Spinal cord (tissue), 10 donors: ENCODE results near the gene BCR. TPM values are rescaled to one million over a fixed set of nuclear protein-coding genes. Genes with fewer than 3 reads are reported as not detected.

Source experiments
- DNase-seq, 6 donors: peaks; one replicate each; pipeline versions ENCODE4 v3.0.0 to v3.0.0-alpha.2; 2013 to 2015; ENCODE audit warnings: low spot score in 6 of 6, low read depth in 4 of 6
- H3K27ac ChIP-seq: one replicate; pipeline ENCODE4 v1.5.1; 2013; ENCODE audit warnings: low read depth, low read length, control low read depth
- H3K27me3 ChIP-seq: one replicate; pipeline ENCODE4 v1.6.1; 2013; ENCODE audit warnings: low read length; ENCODE audit not compliant: control insufficient read depth, insufficient read depth
- H3K36me3 ChIP-seq: one replicate; pipeline ENCODE4 v1.6.1; 2013; ENCODE audit warnings: low read length; ENCODE audit not compliant: control insufficient read depth, insufficient read depth
- H3K4me1 ChIP-seq: one replicate; pipeline ENCODE4 v1.6.1; 2013; ENCODE audit warnings: low read length; ENCODE audit not compliant: control insufficient read depth, insufficient read depth
- H3K4me3 ChIP-seq: one replicate; pipeline ENCODE4 v1.5.1; 2013; ENCODE audit warnings: low read depth, low read length, control low read depth
- H3K9me3 ChIP-seq: one replicate; pipeline ENCODE4 v1.6.1; 2013; ENCODE audit warnings: low read length; ENCODE audit not compliant: control insufficient read depth, insufficient read depth
- WGBS: methylation state at CpG from one replicate; pipeline ENCODE4 v1.1.5; 2013; ENCODE audit warnings: missing lambda C conversion rate; ENCODE audit not compliant: insufficient coverage; 5-methylcytosine and 5-hydroxymethylcytosine counted together
- polyA plus RNA-seq, 2 donors: library from polyadenylated mRNA; unstranded; fragments of 120-200 nt; gene quantifications; one replicate each; pipeline ENCODE4 v1.2.1, GENCODE V29; 2013; ENCODE audit not compliant: insufficient read length in 2 of 2
- total RNA-seq, 2 donors: library from RNA; depleted of rRNA in 1 of 2; stranded (reverse); fragments of 120-200 nt in 1 of 2; fragments of >200 nt in 1 of 2; gene quantifications; one replicate each; pipeline versions ENCODE4 v1.2.3 to v1.2.4, GENCODE V29; 2013 to 2014
- donor health status: healthy.

The BCR gene
- total and polyA plus RNA-seq, 4 donors, result 30.4 to 88.1 (median 69.6) TPM

DNA sequence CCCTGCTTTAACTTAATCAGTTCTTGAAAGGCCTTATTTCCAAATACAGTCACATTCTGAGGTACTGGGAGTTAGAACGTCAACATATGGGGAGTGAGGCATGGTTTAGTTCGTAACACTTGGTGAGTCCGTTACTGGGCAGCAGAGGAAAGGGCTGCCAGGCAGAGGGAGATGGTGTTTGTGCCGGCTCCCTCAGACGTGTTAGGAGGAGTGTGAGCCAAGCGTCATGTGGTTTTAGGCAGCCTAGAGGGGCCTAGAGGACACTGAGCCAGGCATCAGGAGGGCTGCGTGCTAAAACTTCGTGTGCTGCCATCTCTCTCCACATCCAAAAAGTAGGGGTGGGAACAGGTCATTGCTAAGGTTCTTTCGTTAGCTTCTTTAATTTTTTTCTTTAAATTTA lies 10.2 kb downstream of the BCR start:
- no peak for DNase-seq
- WGBS, result 83% methylated on average over 4 of the region's 9 CpGs
- Histone ChIP-seq H3K27ac (no peak overlapping the region), H3K36me3 (peaks cover 8% of the 10 kb centered on the region), H3K4me1 (peaks cover 33% of the 10 kb centered on the region), H3K9me3 (no peaks in the 10 kb centered on the region), H3K27me3 (no peaks in the 10 kb centered on the region), H3K4me3 (no peak overlapping the region)

- H3K27me3 ChIP-seq, result no peaks in the 10 kb centered on the region
- 68% methylated on average over 3 of the region's 5 CpGs for WGBS
- no peak for DNase-seq
- no peak overlapping the region for H3K4me3 ChIP-seq
- peaks cover 8% of the 10 kb centered on the region for H3K36me3 ChIP-seq
- H3K27ac ChIP-seq, result no peak overlapping the region
- peaks cover 34% of the 10 kb centered on the region for H3K4me1 ChIP-seq
- no peaks in the 10 kb centered on the region for H3K9me3 ChIP-seq
Observed at GRCh38 chr22:23192133-23192532, 11.8 kb downstream of the BCR start.

GRCh38 chr22:23192558-23192957 lies 12.2 kb downstream of the BCR start:
- Histone ChIP-seq H3K36me3 (peaks cover 9% of the 10 kb centered on the region), H3K4me3 (no peak overlapping the region), H3K9me3 (no peaks in the 10 kb centered on the region), H3K4me1 (peaks cover 34% of the 10 kb centered on the region), H3K27ac (no peak overlapping the region), H3K27me3 (no peaks in the 10 kb centered on the region)
- DNase-seq, result no peak
- WGBS, result 86% methylated on average over 3 of the region's 4 CpGs

DNA sequence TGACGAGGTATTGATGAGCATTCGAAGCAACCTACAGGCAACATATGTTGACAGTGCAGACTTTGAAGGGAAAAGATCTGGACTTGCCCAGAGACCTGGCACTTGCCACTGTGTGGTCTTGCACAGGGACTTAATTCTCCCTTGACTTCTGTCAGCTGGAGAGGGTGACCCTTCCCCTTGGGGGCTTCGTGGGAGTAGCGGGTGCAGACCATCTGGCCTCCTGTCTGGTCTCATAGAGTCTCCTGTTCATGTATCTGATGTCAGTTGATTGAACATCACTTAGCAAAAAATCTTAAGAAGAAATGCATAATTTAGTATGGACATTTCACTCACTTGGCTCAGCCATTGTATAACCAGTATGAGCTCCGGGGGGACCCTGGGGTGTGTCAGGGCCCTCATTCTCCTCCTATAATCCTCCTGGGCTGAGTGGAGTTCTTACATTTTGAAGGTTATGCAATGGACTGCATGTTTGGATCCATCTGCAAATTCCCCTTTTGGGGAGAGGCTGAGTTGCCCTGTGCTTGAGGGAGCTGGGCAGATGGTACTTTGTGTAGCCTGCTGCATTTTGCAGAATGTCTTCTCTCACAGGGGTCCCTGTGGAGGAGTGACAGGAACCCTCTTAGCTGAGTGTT lies 13.0 kb downstream of the BCR start:
- H3K9me3 ChIP-seq, result no peaks in the 10 kb centered on the region
- peaks cover 13% of the 10 kb centered on the region for H3K36me3 ChIP-seq
- no peak for DNase-seq
- no peaks in the 10 kb centered on the region for H3K27me3 ChIP-seq
- no peak overlapping the region for H3K27ac ChIP-seq
- WGBS, result 73% methylated on average over 2 of the region's 5 CpGs
- peaks cover 34% of the 10 kb centered on the region for H3K4me1 ChIP-seq
- no peak overlapping the region for H3K4me3 ChIP-seq

DNA sequence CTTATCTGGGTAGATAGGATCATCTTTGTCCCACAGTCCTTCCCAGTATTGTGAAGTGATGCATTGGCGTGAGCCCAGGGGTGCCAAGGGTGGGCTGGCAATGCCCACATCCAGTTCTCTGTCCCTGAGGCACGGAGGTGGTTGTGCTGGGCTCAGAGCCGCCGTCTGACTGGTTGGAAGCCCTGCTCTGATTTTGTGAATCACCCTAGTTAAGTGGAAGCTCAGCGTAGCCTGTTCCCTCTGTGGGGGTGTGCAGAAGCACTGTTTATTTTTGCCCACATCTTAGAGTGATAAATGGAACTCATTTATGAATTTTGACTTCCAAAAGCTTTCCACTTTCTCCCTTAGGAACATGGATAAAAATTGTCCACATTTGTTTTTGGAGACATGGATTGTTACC lies 13.6 kb downstream of the BCR start:
- 64% methylated on average over 4 of the region's 5 CpGs for WGBS
- Histone ChIP-seq H3K9me3 (no peaks in the 10 kb centered on the region), H3K27ac (no peak overlapping the region), H3K4me1 (peaks cover 38% of the 10 kb centered on the region), H3K27me3 (no peaks in the 10 kb centered on the region), H3K36me3 (peaks cover 16% of the 10 kb centered on the region), H3K4me3 (no peak overlapping the region)
- no peak for DNase-seq

DNA sequence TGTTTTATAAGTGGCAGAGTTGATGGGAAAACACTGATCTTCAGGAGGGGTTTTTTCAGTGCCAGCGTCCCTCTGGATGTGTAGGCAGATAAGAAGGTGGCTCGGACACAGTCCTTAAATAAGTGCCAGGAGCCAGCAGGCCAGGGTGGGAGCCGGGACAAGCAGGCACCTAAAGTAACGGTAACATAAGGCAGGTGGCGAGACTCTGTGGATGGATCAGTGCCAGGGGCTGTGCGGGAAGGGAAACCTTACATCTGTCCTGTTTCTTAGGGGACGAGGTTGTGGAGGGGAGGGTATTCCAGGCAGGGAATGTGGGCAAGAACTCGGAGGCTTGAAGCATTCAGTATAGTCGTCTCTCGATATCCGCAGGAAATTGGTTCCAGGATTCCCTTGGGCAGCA lies 15.9 kb downstream of the BCR start:
- Histone ChIP-seq H3K27ac (no peak overlapping the region), H3K9me3 (no peaks in the 10 kb centered on the region), H3K27me3 (no peaks in the 10 kb centered on the region), H3K4me3 (no peak overlapping the region), H3K36me3 (peaks cover 21% of the 10 kb centered on the region), H3K4me1 (peaks cover 60% of the 10 kb centered on the region)
- WGBS, result 42% methylated on average over 11 of the region's 11 CpGs
- no peak for DNase-seq

- 92% methylated on average over 8 of the region's 8 CpGs for WGBS
- H3K9me3 ChIP-seq, result no peaks in the 10 kb centered on the region
- H3K27me3 ChIP-seq, result no peaks in the 10 kb centered on the region
- peaks cover 17% of the 10 kb centered on the region for H3K36me3 ChIP-seq
- H3K4me1 ChIP-seq, result peaks cover 58% of the 10 kb centered on the region
- DNase-seq, result no peak
- no peak overlapping the region for H3K4me3 ChIP-seq
- no peak overlapping the region for H3K27ac ChIP-seq
Observed at GRCh38 chr22:23197836-23198235, 17.5 kb downstream of the BCR start.

DNA sequence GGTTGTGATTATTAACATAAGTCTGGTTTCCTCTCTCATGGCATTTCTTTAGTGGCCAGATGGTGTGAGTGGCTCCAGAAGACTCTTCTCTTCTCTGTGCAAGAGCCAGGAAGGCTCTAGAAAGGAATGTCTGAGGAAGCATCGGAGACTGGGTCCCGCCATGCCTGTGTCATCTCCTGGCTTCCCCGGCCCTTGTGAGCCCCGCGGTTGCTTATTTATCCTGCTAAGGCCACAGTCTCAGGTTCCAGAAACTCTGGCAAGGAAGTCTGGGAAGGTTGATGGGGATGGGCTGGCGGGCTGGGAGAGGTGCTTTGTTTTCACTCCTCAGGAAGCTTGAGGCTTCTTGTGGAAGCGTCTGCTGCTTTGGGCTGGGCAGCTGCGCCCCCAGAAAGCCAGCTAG lies 18.9 kb downstream of the BCR start:
- Histone ChIP-seq H3K27ac (no peak overlapping the region), H3K4me3 (no peak overlapping the region), H3K4me1 (peaks cover 60% of the 10 kb centered on the region), H3K36me3 (peaks cover 17% of the 10 kb centered on the region), H3K9me3 (no peaks in the 10 kb centered on the region), H3K27me3 (no peaks in the 10 kb centered on the region)
- WGBS, result 43% methylated on average over 7 of the region's 8 CpGs
- no peak for DNase-seq

- DNase-seq, result no peak
- H3K9me3 ChIP-seq, result no peaks in the 10 kb centered on the region
- peaks cover 17% of the 10 kb centered on the region for H3K36me3 ChIP-seq
- no peak overlapping the region for H3K4me3 ChIP-seq
- 70% methylated on average over 5 of the region's 5 CpGs for WGBS
- no peak overlapping the region for H3K27ac ChIP-seq
- no peaks in the 10 kb centered on the region for H3K27me3 ChIP-seq
- H3K4me1 ChIP-seq, result peaks cover 77% of the 10 kb centered on the region
Observed at GRCh38 chr22:23200898-23201297, 20.6 kb downstream of the BCR start.

DNA sequence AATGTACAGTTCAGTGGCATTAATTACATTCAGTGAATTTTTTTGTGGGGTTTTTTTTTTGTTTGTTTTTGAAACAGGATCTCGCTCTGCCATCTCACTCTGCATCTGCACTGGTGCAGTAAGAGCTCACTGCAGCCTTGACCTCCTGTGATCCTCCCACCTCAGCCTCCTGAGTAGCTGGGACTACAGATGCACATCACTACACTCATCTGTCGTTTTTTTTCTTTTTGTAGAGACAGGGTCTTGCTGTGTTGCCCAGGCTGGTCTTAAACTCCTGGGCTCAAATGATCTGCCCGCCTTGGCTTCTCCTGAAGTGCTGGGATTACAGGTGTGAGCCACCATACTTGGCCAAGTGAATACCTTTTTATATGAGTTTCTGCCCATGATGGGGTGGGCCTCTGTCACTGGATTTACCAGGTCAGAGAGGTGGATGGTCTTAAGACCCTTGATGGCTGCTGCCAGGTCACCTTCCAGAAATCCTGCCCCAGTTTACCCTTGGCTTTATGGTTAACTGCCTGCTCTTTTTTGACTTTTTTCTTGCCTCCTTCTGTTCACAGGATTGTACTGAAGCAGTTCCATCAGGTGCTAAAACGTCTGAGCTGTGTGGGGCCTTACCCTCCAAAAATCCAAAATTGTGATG lies 22.6 kb downstream of the BCR start:
- H3K36me3 ChIP-seq, result peaks cover 16% of the 10 kb centered on the region
- no peak overlapping the region for H3K4me3 ChIP-seq
- no peaks in the 10 kb centered on the region for H3K27me3 ChIP-seq
- no peaks in the 10 kb centered on the region for H3K9me3 ChIP-seq
- 83% methylated on average over 3 of the region's 4 CpGs for WGBS
- DNase-seq, result no peak
- peak overlapping the region; percentile 57 for H3K27ac ChIP-seq
- peaks cover 72% of the 10 kb centered on the region for H3K4me1 ChIP-seq
